Keratinocyte (primary cell): ENCODE data around the gene CSMD2. TPM values are rescaled to one million over a fixed set of nuclear protein-coding genes. Genes with fewer than 3 reads are reported as not detected.

Experiments
- DNase-seq: peaks from one replicate; pipeline ENCODE4 v3.0.0-alpha.2; 2011; ENCODE audit warnings: low read depth, missing footprints, low spot score
- FAIRE-seq: peaks from 2 replicates; lab custom pipeline; 2011; peaks lifted over from hg19 to GRCh38; lab: Jason Lieb, UNC
- H2AFZ ChIP-seq: 2 replicates; pipeline ENCODE4 v1.6.0; 2012; ENCODE audit warnings: low read length, control low read depth, inconsistent platforms; ENCODE audit not compliant: control insufficient read depth
- H3K27ac ChIP-seq: 2 replicates; pipeline ENCODE4 v1.5.1; 2011; ENCODE audit warnings: low read length; ENCODE audit not compliant: control insufficient read depth, insufficient read depth
- H3K27me3 ChIP-seq: 3 replicates; pipeline ENCODE4 v1.6.0; 2011; ENCODE audit warnings: low read length; ENCODE audit not compliant: control insufficient read depth, insufficient read depth; ENCODE audit errors: extremely low read depth
- H3K36me3 ChIP-seq, 2 experiments: 2 replicates in 1 of 2; 3 replicates in 1 of 2; pipeline ENCODE4 v1.5.1; 2011; ENCODE audit warnings: low read length in 2 of 2, mild to moderate bottlenecking in 1 of 2; ENCODE audit not compliant: control insufficient read depth in 2 of 2, insufficient read depth in 2 of 2; ENCODE audit errors: extremely low read depth in 1 of 2
- H3K4me1 ChIP-seq: 3 replicates; pipeline ENCODE4 v1.5.1; 2011; ENCODE audit warnings: low read length; ENCODE audit not compliant: control insufficient read depth, insufficient read depth; ENCODE audit errors: extremely low read depth
- H3K4me2 ChIP-seq: 3 replicates; pipeline ENCODE4 v1.6.0; 2011; ENCODE audit warnings: low read depth, low read length; ENCODE audit not compliant: control insufficient read depth, insufficient read depth; ENCODE audit errors: extremely low read depth
- H3K4me3 ChIP-seq, 3 experiments: fragments of 200-600 bp in 1 of 3; sonication (generic) in 1 of 3; 2 replicates in 2 of 3; 3 replicates in 1 of 3; pipeline ENCODE4 v1.5.1; 2011 to 2016; ENCODE audit warnings: low read length in 3 of 3, mild to moderate bottlenecking in 3 of 3, control low read depth in 2 of 3, inconsistent platforms in 1 of 3, low read depth in 1 of 3, mixed read lengths in 1 of 3, mixed run types in 1 of 3, moderate library complexity in 1 of 3; ENCODE audit not compliant: control insufficient read depth in 2 of 3, insufficient read depth in 2 of 3; ENCODE audit errors: extremely low read depth in 1 of 3
- H3K79me2 ChIP-seq: 2 replicates; pipeline ENCODE4 v1.6.0; 2012; ENCODE audit warnings: low read length; ENCODE audit not compliant: control insufficient read depth, insufficient read depth
- H3K9ac ChIP-seq: 3 replicates; pipeline ENCODE4 v1.6.0; 2011; ENCODE audit warnings: low read length; ENCODE audit not compliant: control insufficient read depth, insufficient read depth; ENCODE audit errors: extremely low read depth
- H3K9me1 ChIP-seq: 3 replicates; pipeline ENCODE4 v1.6.0; 2011; ENCODE audit warnings: low read length; ENCODE audit not compliant: control insufficient read depth, insufficient read depth; ENCODE audit errors: extremely low read depth
- H3K9me3 ChIP-seq: 2 replicates; pipeline ENCODE4 v1.5.1; 2012; ENCODE audit warnings: low read depth, low read length; ENCODE audit not compliant: control insufficient read depth
- H4K20me1 ChIP-seq: 3 replicates; pipeline ENCODE4 v1.6.0; 2011; ENCODE audit warnings: low read length; ENCODE audit not compliant: control insufficient read depth, insufficient read depth; ENCODE audit errors: extremely low read depth
- EZH2 ChIP-seq: IDR thresholded peaks from one replicate; pipeline ENCODE4 v1.6.1; 2012; ENCODE audit warnings: inconsistent platforms, mild to moderate bottlenecking, low read length, moderate library complexity
- dilution Hi-C: fragments of 300-500 bp; cut with MboI; formaldehyde crosslinking; loops from one replicate; pipeline ENCODE4 v1.7.0; 2020; ENCODE audit warnings: low sequenced_read_pairs; ENCODE audit not compliant: extremely low pct_ligation_motif_present
- polyA plus RNA-seq, 5 experiments: library from polyadenylated mRNA; depleted of rRNA in 3 of 5; stranded (reverse) in 3 of 5; stranded (forward) in 1 of 5; unstranded in 1 of 5; fragments of >200 nt; gene quantifications; 1 replicate in 1 of 5; 2 replicates in 3 of 5; 3 replicates in 1 of 5; pipeline versions ENCODE4 v1.2.1 to v1.2.3, GENCODE V29; 2011 to 2012; ENCODE audit warnings: missing spikeins in 2 of 5, low read depth in 1 of 5, low replicate concordance in 1 of 5
- TF ChIP-seq, protein P1 (sequence below), 3 experiments: IDR thresholded peaks in 1 of 3; conservative IDR thresholded peaks in 1 of 3; optimal IDR thresholded peaks in 1 of 3; 2 replicates in 2 of 3; 3 replicates in 1 of 3; pipeline versions ENCODE3 to v1.5.1; 2011; ENCODE audit warnings: low read length in 3 of 3, mild to moderate bottlenecking in 3 of 3, moderate library complexity in 2 of 3, control low read depth in 1 of 3, inconsistent platforms in 1 of 3; ENCODE audit not compliant: insufficient read depth in 2 of 3; ENCODE audit errors: extremely low read depth in 1 of 3

The CSMD2 gene
- polyA plus RNA-seq, 1 donor (not counting 4 experiments of a cell fraction or from before 2014, with no cell fraction given): 2.0 TPM

- peaks cover 12% of the 10 kb centered on the region for H3K4me1 ChIP-seq
- H3K9ac ChIP-seq: no peak overlapping the region
- dilution Hi-C loops: no loop called here
- H3K27ac ChIP-seq: no peak overlapping the region
- no peak overlapping the region for H3K4me3 ChIP-seq
- H3K9me3 ChIP-seq: peaks cover 3% of the 10 kb centered on the region
- H4K20me1 ChIP-seq: no peaks in the 10 kb centered on the region
- no peak for FAIRE-seq
- TF ChIP-seq EZH2: no peak
- TF ChIP-seq, protein P1, sequence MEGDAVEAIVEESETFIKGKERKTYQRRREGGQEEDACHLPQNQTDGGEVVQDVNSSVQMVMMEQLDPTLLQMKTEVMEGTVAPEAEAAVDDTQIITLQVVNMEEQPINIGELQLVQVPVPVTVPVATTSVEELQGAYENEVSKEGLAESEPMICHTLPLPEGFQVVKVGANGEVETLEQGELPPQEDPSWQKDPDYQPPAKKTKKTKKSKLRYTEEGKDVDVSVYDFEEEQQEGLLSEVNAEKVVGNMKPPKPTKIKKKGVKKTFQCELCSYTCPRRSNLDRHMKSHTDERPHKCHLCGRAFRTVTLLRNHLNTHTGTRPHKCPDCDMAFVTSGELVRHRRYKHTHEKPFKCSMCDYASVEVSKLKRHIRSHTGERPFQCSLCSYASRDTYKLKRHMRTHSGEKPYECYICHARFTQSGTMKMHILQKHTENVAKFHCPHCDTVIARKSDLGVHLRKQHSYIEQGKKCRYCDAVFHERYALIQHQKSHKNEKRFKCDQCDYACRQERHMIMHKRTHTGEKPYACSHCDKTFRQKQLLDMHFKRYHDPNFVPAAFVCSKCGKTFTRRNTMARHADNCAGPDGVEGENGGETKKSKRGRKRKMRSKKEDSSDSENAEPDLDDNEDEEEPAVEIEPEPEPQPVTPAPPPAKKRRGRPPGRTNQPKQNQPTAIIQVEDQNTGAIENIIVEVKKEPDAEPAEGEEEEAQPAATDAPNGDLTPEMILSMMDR (optimal IDR thresholded peaks at IDR 0.05 in 1 of 3, IDR thresholded peaks at IDR 0.05 in 1 of 3, conservative IDR thresholded peaks at IDR 0.05 in 1 of 3; ENCODE audit: extremely low read depth in 1 of 3, insufficient read depth in 2 of 3, low read length in 3 of 3): no peak
- no peak for DNase-seq
- H3K9me1 ChIP-seq: no peaks in the 10 kb centered on the region
- no peak overlapping the region for H3K4me2 ChIP-seq
- no peaks in the 10 kb centered on the region for H3K36me3 ChIP-seq
- no peaks in the 10 kb centered on the region for H3K27me3 ChIP-seq
- no peaks in the 10 kb centered on the region for H3K79me2 ChIP-seq
- H2AFZ ChIP-seq: no peak overlapping the region
These were observed 367.2 kb downstream of the CSMD2 start for GRCh38 chr1:33797849-33798248.

- FAIRE-seq: no peak
These were observed 372.4 kb downstream of the CSMD2 start for GRCh38 chr1:33792651-33793050.

More at GRCh38 chr1:33792651-33793050, 372.4 kb downstream of the CSMD2 start:
- no peaks in the 10 kb centered on the region for H3K9me1 ChIP-seq
- no peaks in the 10 kb centered on the region for H3K79me2 ChIP-seq
- no peaks in the 10 kb centered on the region for H3K36me3 ChIP-seq
- no peak overlapping the region for H3K9ac ChIP-seq
- no peaks in the 10 kb centered on the region for H4K20me1 ChIP-seq
- no peaks in the 10 kb centered on the region for H3K27me3 ChIP-seq
- peaks cover 3% of the 10 kb centered on the region for H3K9me3 ChIP-seq
- no peaks in the 10 kb centered on the region for H3K4me1 ChIP-seq
- no peak for DNase-seq
- TF ChIP-seq, protein P1 (optimal IDR thresholded peaks at IDR 0.05 in 1 of 3, IDR thresholded peaks at IDR 0.05 in 1 of 3, conservative IDR thresholded peaks at IDR 0.05 in 1 of 3; ENCODE audit: extremely low read depth in 1 of 3, insufficient read depth in 2 of 3, low read length in 3 of 3): no peak
- TF ChIP-seq EZH2: no peak
- dilution Hi-C loops: no loop called here
- H2AFZ ChIP-seq: no peak overlapping the region
- H3K4me2 ChIP-seq: no peak overlapping the region
- no peak overlapping the region for H3K27ac ChIP-seq
- H3K4me3 ChIP-seq: no peak overlapping the region
